ENCODE measurements around the gene GSTM2. TPM values are rescaled to one million over a fixed set of nuclear protein-coding genes. Genes with fewer than 3 reads are reported as not detected.

Gene GSTM2
- total RNA-seq, 2 experiments from 2014 or later, result 18.2 to 19.3 TPM

- Mint-ChIP-seq H3K4me3 (no peak overlapping the region), H3K4me1 (ENCODE audit: low read depth) (peaks cover 35% of the 10 kb centered on the region), H3K27me3 (ENCODE audit: low read depth) (peaks cover 4% of the 10 kb centered on the region), H3K9me3 (ENCODE audit: insufficient read depth) (no peaks in the 10 kb centered on the region), H3K36me3 (ENCODE audit: low read depth) (no peaks in the 10 kb centered on the region), H3K27ac (no peak overlapping the region)
- DNase-seq (peak; percentile 16), ATAC-seq (no peak)
- ChIA-PET CTCF (interaction anchor here (0.6 to 13.1 kb wide), 48 partner anchors 11 to 466 kb away, joined by 3 to 340 read pairs (median 10); partner anchors contain the start of genes AHCYL1, AMIGO1, AMPD2 and GNAI3), POLR2A (interaction anchor here (0.5 to 3.5 kb wide), 7 partner anchors 10 to 395 kb away, joined by 3 to 29 read pairs (median 4); partner anchors contain the start of genes AMPD2, GNAI3 and STRIP1)
Observed at GRCh38 chr1:109639063-109639840, 28.6 kb upstream of the GSTM2 start.

GRCh38 chr1:109639841-109640184, 28.0 kb upstream of the GSTM2 start:
- Mint-ChIP-seq H3K27me3 (ENCODE audit: low read depth) (peaks cover 4% of the 10 kb centered on the region), H3K36me3 (ENCODE audit: low read depth) (no peaks in the 10 kb centered on the region), H3K9me3 (ENCODE audit: insufficient read depth) (no peaks in the 10 kb centered on the region), H3K4me1 (ENCODE audit: low read depth) (peaks cover 30% of the 10 kb centered on the region), H3K27ac (peak overlapping the region; percentile 46), H3K4me3 (no peak overlapping the region)
- ChIA-PET CTCF (interaction anchor here (0.6 to 13.1 kb wide), 87 partner anchors 11 to 466 kb away, joined by 3 to 340 read pairs (median 6); partner anchors contain the start of genes AHCYL1, AMIGO1, AMPD2 and EPS8L3), POLR2A (interaction anchor here (0.5 to 3.5 kb wide), 7 partner anchors 10 to 189 kb away, joined by 3 to 29 read pairs (median 4); partner anchors contain the start of genes AMPD2 and GNAI3)
- DNase-seq (no peak), ATAC-seq (no peak)

- H3K36me3 Mint-ChIP-seq (ENCODE audit: low read depth), result no peaks in the 10 kb centered on the region
- H3K4me3 Mint-ChIP-seq, result no peak overlapping the region
- DNase-seq, result peak; percentile 93
- peak; percentile 69 for ATAC-seq
- ChIA-PET POLR2A (interaction anchor here (1.1 to 3.5 kb wide), 6 partner anchors 16 to 344 kb away, joined by 4 to 29 read pairs (median 4); partner anchors contain the start of genes AHCYL1, AMPD2 and GNAI3), CTCF (interaction anchor here (0.6 to 13.1 kb wide), 89 partner anchors 10 to 465 kb away, joined by 3 to 340 read pairs (median 6); partner anchors contain the start of genes AHCYL1, AMIGO1, AMPD2 and EPS8L3)
- H3K9me3 Mint-ChIP-seq (ENCODE audit: insufficient read depth), result no peaks in the 10 kb centered on the region
- peaks cover 24% of the 10 kb centered on the region for H3K4me1 Mint-ChIP-seq (ENCODE audit: low read depth)
- peak overlapping the region; percentile 46 for H3K27ac Mint-ChIP-seq
- peaks cover 4% of the 10 kb centered on the region for H3K27me3 Mint-ChIP-seq (ENCODE audit: low read depth)
Observed at GRCh38 chr1:109640285-109640865, 27.5 kb upstream of the GSTM2 start.

GRCh38 chr1:109641078-109641740, 26.6 kb upstream of the GSTM2 start:
- Mint-ChIP-seq H3K27me3 (ENCODE audit: low read depth) (peaks cover 4% of the 10 kb centered on the region), H3K9me3 (ENCODE audit: insufficient read depth) (no peaks in the 10 kb centered on the region), H3K4me3 (no peak overlapping the region), H3K27ac (no peak overlapping the region), H3K4me1 (ENCODE audit: low read depth) (peaks cover 18% of the 10 kb centered on the region), H3K36me3 (ENCODE audit: low read depth) (no peaks in the 10 kb centered on the region)
- ChIA-PET CTCF (interaction anchor here (0.6 to 13.1 kb wide), 56 partner anchors 9 to 465 kb away, joined by 3 to 340 read pairs (median 10); partner anchors contain the start of genes AHCYL1, AMPD2, EPS8L3 and GNAI3), POLR2A (interaction anchor here (1.1 to 3.5 kb wide), 5 partner anchors 17 to 343 kb away, joined by 4 to 29 read pairs (median 5); partner anchors contain the start of genes AHCYL1 and GNAI3)
- peak; percentile 15 for DNase-seq
- ATAC-seq, result no peak

- no peaks in the 10 kb centered on the region for H3K36me3 Mint-ChIP-seq (ENCODE audit: low read depth)
- peaks cover 4% of the 10 kb centered on the region for H3K27me3 Mint-ChIP-seq (ENCODE audit: low read depth)
- peaks cover 18% of the 10 kb centered on the region for H3K4me1 Mint-ChIP-seq (ENCODE audit: low read depth)
- no peaks in the 10 kb centered on the region for H3K9me3 Mint-ChIP-seq (ENCODE audit: insufficient read depth)
- no peak for ATAC-seq
- no peak overlapping the region for H3K4me3 Mint-ChIP-seq
- no peak overlapping the region for H3K27ac Mint-ChIP-seq
- DNase-seq, result peak; percentile 18
- POLR2A ChIA-PET, result interaction anchor here (3.5 kb wide), 1 partner anchor 93 kb away, joined by 29 read pairs; the partner anchor contains the start of gene GNAI3
- CTCF ChIA-PET, result interaction anchor here (0.9 to 13.1 kb wide), 18 partner anchors 9 to 428 kb away, joined by 3 to 340 read pairs (median 13); partner anchors contain the start of genes AHCYL1, GNAI3, GSTM1 and GSTM2
Observed at GRCh38 chr1:109641861-109642260, 26.0 kb upstream of the GSTM2 start.

- POLR2A ChIA-PET, result no interaction called here
- Mint-ChIP-seq H3K27ac (no peak overlapping the region), H3K36me3 (ENCODE audit: low read depth) (no peaks in the 10 kb centered on the region), H3K4me3 (no peak overlapping the region), H3K9me3 (ENCODE audit: insufficient read depth) (no peaks in the 10 kb centered on the region), H3K4me1 (ENCODE audit: low read depth) (peaks cover 18% of the 10 kb centered on the region), H3K27me3 (ENCODE audit: low read depth) (peaks cover 8% of the 10 kb centered on the region)
- CTCF ChIA-PET, result interaction anchor here (0.7 to 13.1 kb wide), 7 partner anchors 10 to 394 kb away, joined by 3 to 340 read pairs (median 9); partner anchors contain the start of genes AHCYL1 and GSTM1
- no peak for ATAC-seq
- no peak for DNase-seq
Observed at GRCh38 chr1:109642626-109643025, 25.2 kb upstream of the GSTM2 start.

- CTCF ChIA-PET, result interaction anchor here (0.7 to 13.1 kb wide), 9 partner anchors 9 to 393 kb away, joined by 3 to 340 read pairs (median 7); partner anchors contain the start of genes AHCYL1, GSTM1 and GSTM4
- Mint-ChIP-seq H3K27me3 (ENCODE audit: low read depth) (peaks cover 8% of the 10 kb centered on the region), H3K36me3 (ENCODE audit: low read depth) (no peaks in the 10 kb centered on the region), H3K27ac (peak overlapping the region; percentile 25), H3K4me1 (ENCODE audit: low read depth) (peaks cover 18% of the 10 kb centered on the region), H3K9me3 (ENCODE audit: insufficient read depth) (no peaks in the 10 kb centered on the region), H3K4me3 (no peak overlapping the region)
- POLR2A ChIA-PET, result no interaction called here
- peak; percentile 93 for DNase-seq
- peak; percentile 98 for ATAC-seq
Observed at GRCh38 chr1:109643385-109644230, 24.2 kb upstream of the GSTM2 start.

- H3K27me3 Mint-ChIP-seq (ENCODE audit: low read depth), result peaks cover 8% of the 10 kb centered on the region
- no peak for ATAC-seq
- no peaks in the 10 kb centered on the region for H3K36me3 Mint-ChIP-seq (ENCODE audit: low read depth)
- H3K4me1 Mint-ChIP-seq (ENCODE audit: low read depth), result peaks cover 18% of the 10 kb centered on the region
- no peak for DNase-seq
- no peak overlapping the region for H3K4me3 Mint-ChIP-seq
- H3K9me3 Mint-ChIP-seq (ENCODE audit: insufficient read depth), result no peaks in the 10 kb centered on the region
- ChIA-PET CTCF (interaction anchor here (1.1 to 13.1 kb wide), 4 partner anchors 11 to 339 kb away, joined by 3 to 340 read pairs (median 20); partner anchors contain the start of genes AHCYL1 and GSTM4), POLR2A (no interaction called here)
- H3K27ac Mint-ChIP-seq, result no peak overlapping the region
Observed at GRCh38 chr1:109644670-109645069, 23.2 kb upstream of the GSTM2 start.

GRCh38 chr1:109649491-109649914, 18.4 kb upstream of the GSTM2 start:
- Mint-ChIP-seq H3K27me3 (ENCODE audit: low read depth) (peaks cover 32% of the 10 kb centered on the region), H3K4me1 (ENCODE audit: low read depth) (no peaks in the 10 kb centered on the region), H3K27ac (no peak overlapping the region), H3K4me3 (no peak overlapping the region), H3K36me3 (ENCODE audit: low read depth) (no peaks in the 10 kb centered on the region), H3K9me3 (ENCODE audit: insufficient read depth) (no peaks in the 10 kb centered on the region)
- ATAC-seq (no peak), DNase-seq (no peak)
- CTCF ChIA-PET, result interaction anchor here (0.5 to 6.7 kb wide), 14 partner anchors 9 to 335 kb away, joined by 3 to 163 read pairs (median 4); partner anchors contain the start of genes AHCYL1, GNAI3 and GSTM1
- POLR2A ChIA-PET, result interaction anchor here (0.7 kb wide), 1 partner anchor 10 kb away, joined by 3 read pairs; no protein-coding TSS in a partner anchor

GRCh38 chr1:109650609-109651008, 17.2 kb upstream of the GSTM2 start:
- Mint-ChIP-seq H3K36me3 (ENCODE audit: low read depth) (no peaks in the 10 kb centered on the region), H3K4me1 (ENCODE audit: low read depth) (peaks cover 9% of the 10 kb centered on the region), H3K9me3 (ENCODE audit: insufficient read depth) (no peaks in the 10 kb centered on the region), H3K27me3 (ENCODE audit: low read depth) (peaks cover 37% of the 10 kb centered on the region), H3K4me3 (no peak overlapping the region), H3K27ac (no peak overlapping the region)
- ATAC-seq, result no peak
- CTCF ChIA-PET, result interaction anchor here (1.5 to 6.7 kb wide), 8 partner anchors 11 to 334 kb away, joined by 4 to 163 read pairs (median 24); partner anchors contain the start of genes AHCYL1 and GNAI3
- POLR2A ChIA-PET, result interaction anchor here (2.3 kb wide), 1 partner anchor 333 kb away, joined by 6 read pairs; the partner anchor contains the start of gene AHCYL1
- DNase-seq, result no peak
